Stimulated activated CD8-positive, alpha-beta memory T cell treated with anti-CD3 and anti-CD28 coated beads, Interleukin-4, amount 100 ng/mL, for 4 hours (primary cell): ENCODE data around the gene USP25.

Source experiments
- DNase-seq, 2 donors: peaks; one replicate each; pipeline ENCODE4 v3.0.0-alpha.2; 2020; ENCODE audit warnings: low read depth in 2 of 2, low spot score in 1 of 2

USP25 gene

GRCh38 chr21:15763359-15763758 is 33.6 kb downstream of the USP25 start:
- DNase-seq: no peak

- DNase-seq: no peak
These were observed 35.1 kb downstream of the USP25 start for GRCh38 chr21:15764878-15765277.

GRCh38 chr21:15766952-15767603 is 37.3 kb downstream of the USP25 start:
- DNase-seq: no peak

GRCh38 chr21:15768045-15768601 is 38.3 kb downstream of the USP25 start:
- no peak for DNase-seq

GRCh38 chr21:15768853-15769252 is 39.1 kb downstream of the USP25 start:
- DNase-seq: no peak

- DNase-seq: no peak
These were observed 41.5 kb downstream of the USP25 start for GRCh38 chr21:15771311-15771710.

GRCh38 chr21:15772654-15773053 is 42.9 kb downstream of the USP25 start:
- no peak for DNase-seq

- DNase-seq: no peak
These were observed 44.8 kb downstream of the USP25 start for GRCh38 chr21:15774590-15774989.

- no peak for DNase-seq
These were observed 45.5 kb downstream of the USP25 start for GRCh38 chr21:15775291-15775690.

- DNase-seq: no peak
These were observed 46.2 kb downstream of the USP25 start for GRCh38 chr21:15775981-15776380.

GRCh38 chr21:15776818-15777217 is 47.0 kb downstream of the USP25 start:
- no peak for DNase-seq

- no peak for DNase-seq
These were observed 52.2 kb downstream of the USP25 start for GRCh38 chr21:15781986-15782385.

GRCh38 chr21:15788847-15789523 is 59.2 kb downstream of the USP25 start:
- DNase-seq: no peak

- no peak for DNase-seq
These were observed 63.3 kb downstream of the USP25 start for GRCh38 chr21:15793109-15793508.

GRCh38 chr21:15793550-15794235 is 63.9 kb downstream of the USP25 start:
- no peak for DNase-seq

GRCh38 chr21:15794277-15794912 is 64.6 kb downstream of the USP25 start:
- no peak for DNase-seq

GRCh38 chr21:15795533-15795932 is 65.8 kb downstream of the USP25 start:
- no peak for DNase-seq

GRCh38 chr21:15797577-15798363 is 68.0 kb downstream of the USP25 start:
- DNase-seq: no peak

GRCh38 chr21:15801352-15801863 is 71.6 kb downstream of the USP25 start:
- DNase-seq: no peak

GRCh38 chr21:15804247-15805005 is 74.6 kb downstream of the USP25 start:
- no peak for DNase-seq
